Keratinocyte (primary cell): Measurements from ENCODE around the gene THOC7. TPM values are rescaled to one million over a fixed set of nuclear protein-coding genes. Genes with fewer than 3 reads are reported as not detected.
A peak's percentile ranks its signal among the peaks of the same experiment; 100 is the strongest.

ENCODE experiments used
- DNase-seq: peaks from one replicate; pipeline ENCODE4 v3.0.0-alpha.2; 2011; ENCODE audit warnings: low read depth, missing footprints, low spot score
- FAIRE-seq: peaks from 2 replicates; lab custom pipeline; 2011; peaks lifted over from hg19 to GRCh38; lab: Jason Lieb, UNC
- H2AFZ ChIP-seq: 2 replicates; pipeline ENCODE4 v1.6.0; 2012; ENCODE audit warnings: low read length, control low read depth, inconsistent platforms; ENCODE audit not compliant: control insufficient read depth
- H3K27ac ChIP-seq: 2 replicates; pipeline ENCODE4 v1.5.1; 2011; ENCODE audit warnings: low read length; ENCODE audit not compliant: control insufficient read depth, insufficient read depth
- H3K27me3 ChIP-seq: 3 replicates; pipeline ENCODE4 v1.6.0; 2011; ENCODE audit warnings: low read length; ENCODE audit not compliant: control insufficient read depth, insufficient read depth; ENCODE audit errors: extremely low read depth
- H3K36me3 ChIP-seq, 2 experiments: 2 replicates in 1 of 2; 3 replicates in 1 of 2; pipeline ENCODE4 v1.5.1; 2011; ENCODE audit warnings: low read length in 2 of 2, mild to moderate bottlenecking in 1 of 2; ENCODE audit not compliant: control insufficient read depth in 2 of 2, insufficient read depth in 2 of 2; ENCODE audit errors: extremely low read depth in 1 of 2
- H3K4me1 ChIP-seq: 3 replicates; pipeline ENCODE4 v1.5.1; 2011; ENCODE audit warnings: low read length; ENCODE audit not compliant: control insufficient read depth, insufficient read depth; ENCODE audit errors: extremely low read depth
- H3K4me2 ChIP-seq: 3 replicates; pipeline ENCODE4 v1.6.0; 2011; ENCODE audit warnings: low read depth, low read length; ENCODE audit not compliant: control insufficient read depth, insufficient read depth; ENCODE audit errors: extremely low read depth
- H3K4me3 ChIP-seq, 3 experiments: fragments of 200-600 bp in 1 of 3; sonication (generic) in 1 of 3; 2 replicates in 2 of 3; 3 replicates in 1 of 3; pipeline ENCODE4 v1.5.1; 2011 to 2016; ENCODE audit warnings: low read length in 3 of 3, mild to moderate bottlenecking in 3 of 3, control low read depth in 2 of 3, inconsistent platforms in 1 of 3, low read depth in 1 of 3, mixed read lengths in 1 of 3, mixed run types in 1 of 3, moderate library complexity in 1 of 3; ENCODE audit not compliant: control insufficient read depth in 2 of 3, insufficient read depth in 2 of 3; ENCODE audit errors: extremely low read depth in 1 of 3
- H3K79me2 ChIP-seq: 2 replicates; pipeline ENCODE4 v1.6.0; 2012; ENCODE audit warnings: low read length; ENCODE audit not compliant: control insufficient read depth, insufficient read depth
- H3K9ac ChIP-seq: 3 replicates; pipeline ENCODE4 v1.6.0; 2011; ENCODE audit warnings: low read length; ENCODE audit not compliant: control insufficient read depth, insufficient read depth; ENCODE audit errors: extremely low read depth
- H3K9me1 ChIP-seq: 3 replicates; pipeline ENCODE4 v1.6.0; 2011; ENCODE audit warnings: low read length; ENCODE audit not compliant: control insufficient read depth, insufficient read depth; ENCODE audit errors: extremely low read depth
- H3K9me3 ChIP-seq: 2 replicates; pipeline ENCODE4 v1.5.1; 2012; ENCODE audit warnings: low read depth, low read length; ENCODE audit not compliant: control insufficient read depth
- H4K20me1 ChIP-seq: 3 replicates; pipeline ENCODE4 v1.6.0; 2011; ENCODE audit warnings: low read length; ENCODE audit not compliant: control insufficient read depth, insufficient read depth; ENCODE audit errors: extremely low read depth
- EZH2 ChIP-seq: IDR thresholded peaks from one replicate; pipeline ENCODE4 v1.6.1; 2012; ENCODE audit warnings: inconsistent platforms, mild to moderate bottlenecking, low read length, moderate library complexity
- dilution Hi-C: fragments of 300-500 bp; cut with MboI; formaldehyde crosslinking; loops from one replicate; pipeline ENCODE4 v1.7.0; 2020; ENCODE audit warnings: low sequenced_read_pairs; ENCODE audit not compliant: extremely low pct_ligation_motif_present
- polyA plus RNA-seq, 5 experiments: library from polyadenylated mRNA; depleted of rRNA in 3 of 5; stranded (reverse) in 3 of 5; stranded (forward) in 1 of 5; unstranded in 1 of 5; fragments of >200 nt; gene quantifications; 1 replicate in 1 of 5; 2 replicates in 3 of 5; 3 replicates in 1 of 5; pipeline versions ENCODE4 v1.2.1 to v1.2.3, GENCODE V29; 2011 to 2012; ENCODE audit warnings: missing spikeins in 2 of 5, low read depth in 1 of 5, low replicate concordance in 1 of 5
- TF ChIP-seq, protein P1 (sequence below), 3 experiments: IDR thresholded peaks in 1 of 3; conservative IDR thresholded peaks in 1 of 3; optimal IDR thresholded peaks in 1 of 3; 2 replicates in 2 of 3; 3 replicates in 1 of 3; pipeline versions ENCODE3 to v1.5.1; 2011; ENCODE audit warnings: low read length in 3 of 3, mild to moderate bottlenecking in 3 of 3, moderate library complexity in 2 of 3, control low read depth in 1 of 3, inconsistent platforms in 1 of 3; ENCODE audit not compliant: insufficient read depth in 2 of 3; ENCODE audit errors: extremely low read depth in 1 of 3

The THOC7 gene
- polyA plus RNA-seq, 1 donor (not counting 4 experiments of a cell fraction or from before 2014, with no cell fraction given): 131 TPM

DNA sequence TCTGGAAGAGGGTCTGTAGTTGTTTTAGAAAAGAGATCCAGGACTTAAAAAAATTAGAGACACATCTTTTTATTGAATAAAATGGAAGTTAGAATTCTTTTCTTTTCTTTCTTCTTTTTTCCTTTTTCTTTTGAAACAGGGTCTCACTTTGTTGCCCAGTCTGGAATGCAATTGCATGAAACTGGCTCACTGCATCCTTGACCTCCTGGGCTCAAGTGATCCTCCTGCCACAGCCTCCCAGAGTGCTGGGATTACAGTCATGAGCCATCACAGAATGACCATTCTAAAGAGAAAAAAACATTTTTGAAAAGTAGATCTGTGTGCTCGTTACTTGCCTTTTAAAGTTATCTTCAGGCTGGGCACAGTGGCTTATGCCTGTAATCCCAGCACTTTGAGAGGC is 3.6 kb upstream of the THOC7 start:
- no peak overlapping the region for H3K9ac ChIP-seq
- dilution Hi-C loops: no loop called here
- no peaks in the 10 kb centered on the region for H4K20me1 ChIP-seq
- H3K4me2 ChIP-seq: no peak overlapping the region
- no peak overlapping the region for H3K4me3 ChIP-seq
- no peak overlapping the region for H2AFZ ChIP-seq
- peaks cover 21% of the 10 kb centered on the region for H3K4me1 ChIP-seq
- no peaks in the 10 kb centered on the region for H3K9me3 ChIP-seq
- no peaks in the 10 kb centered on the region for H3K27me3 ChIP-seq
- no peak for DNase-seq
- H3K36me3 ChIP-seq: no peaks in the 10 kb centered on the region
- FAIRE-seq: no peak
- H3K79me2 ChIP-seq: peaks cover 76% of the 10 kb centered on the region
- H3K9me1 ChIP-seq: no peaks in the 10 kb centered on the region
- TF ChIP-seq EZH2: no peak
- TF ChIP-seq, protein P1, sequence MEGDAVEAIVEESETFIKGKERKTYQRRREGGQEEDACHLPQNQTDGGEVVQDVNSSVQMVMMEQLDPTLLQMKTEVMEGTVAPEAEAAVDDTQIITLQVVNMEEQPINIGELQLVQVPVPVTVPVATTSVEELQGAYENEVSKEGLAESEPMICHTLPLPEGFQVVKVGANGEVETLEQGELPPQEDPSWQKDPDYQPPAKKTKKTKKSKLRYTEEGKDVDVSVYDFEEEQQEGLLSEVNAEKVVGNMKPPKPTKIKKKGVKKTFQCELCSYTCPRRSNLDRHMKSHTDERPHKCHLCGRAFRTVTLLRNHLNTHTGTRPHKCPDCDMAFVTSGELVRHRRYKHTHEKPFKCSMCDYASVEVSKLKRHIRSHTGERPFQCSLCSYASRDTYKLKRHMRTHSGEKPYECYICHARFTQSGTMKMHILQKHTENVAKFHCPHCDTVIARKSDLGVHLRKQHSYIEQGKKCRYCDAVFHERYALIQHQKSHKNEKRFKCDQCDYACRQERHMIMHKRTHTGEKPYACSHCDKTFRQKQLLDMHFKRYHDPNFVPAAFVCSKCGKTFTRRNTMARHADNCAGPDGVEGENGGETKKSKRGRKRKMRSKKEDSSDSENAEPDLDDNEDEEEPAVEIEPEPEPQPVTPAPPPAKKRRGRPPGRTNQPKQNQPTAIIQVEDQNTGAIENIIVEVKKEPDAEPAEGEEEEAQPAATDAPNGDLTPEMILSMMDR (optimal IDR thresholded peaks at IDR 0.05 in 1 of 3, IDR thresholded peaks at IDR 0.05 in 1 of 3, conservative IDR thresholded peaks at IDR 0.05 in 1 of 3; ENCODE audit: extremely low read depth in 1 of 3, insufficient read depth in 2 of 3, low read length in 3 of 3): no peak
- H3K27ac ChIP-seq: no peak overlapping the region

DNA sequence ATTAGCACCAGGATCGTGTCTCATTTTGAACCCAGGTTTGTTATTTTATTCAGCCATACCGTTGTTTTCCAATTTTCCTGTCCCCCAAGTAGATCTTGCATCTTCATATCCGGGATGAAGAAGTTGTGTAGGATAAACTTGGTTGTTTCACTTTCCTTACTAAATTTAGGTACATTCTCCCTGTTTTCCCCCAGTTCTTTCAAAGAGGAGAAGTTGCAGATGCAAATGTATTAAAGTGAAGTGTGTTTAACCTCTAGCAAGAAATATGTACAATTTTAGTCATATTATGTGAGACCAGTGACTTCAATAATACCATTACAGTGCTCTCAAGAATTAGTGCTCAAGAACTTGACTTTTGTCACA is 1.3 kb upstream of the THOC7 start:
- no peaks in the 10 kb centered on the region for H3K27me3 ChIP-seq
- H3K4me2 ChIP-seq: peak overlapping the region; percentile 79
- H3K79me2 ChIP-seq: peaks cover 84% of the 10 kb centered on the region
- TF ChIP-seq, protein P1 (optimal IDR thresholded peaks at IDR 0.05 in 1 of 3, IDR thresholded peaks at IDR 0.05 in 1 of 3, conservative IDR thresholded peaks at IDR 0.05 in 1 of 3; ENCODE audit: extremely low read depth in 1 of 3, insufficient read depth in 2 of 3, low read length in 3 of 3): no peak
- no peak for TF ChIP-seq EZH2
- peaks cover 16% of the 10 kb centered on the region for H3K4me1 ChIP-seq
- H3K4me3 ChIP-seq: peak overlapping the region; percentile 77 to 92 (median 77)
- peak overlapping the region; percentile 61 for H2AFZ ChIP-seq
- no peaks in the 10 kb centered on the region for H3K36me3 ChIP-seq
- DNase-seq (no peak), FAIRE-seq (peak; percentile 70)
- peak overlapping the region; percentile 71 for H3K27ac ChIP-seq
- dilution Hi-C loops: no loop called here
- no peaks in the 10 kb centered on the region for H4K20me1 ChIP-seq
- no peaks in the 10 kb centered on the region for H3K9me3 ChIP-seq
- H3K9me1 ChIP-seq: peaks cover 3% of the 10 kb centered on the region
- H3K9ac ChIP-seq: peak overlapping the region; percentile 87
